Gastrocnemius medialis (tissue), 4 donors: Measurements from ENCODE around the gene FOCAD. TPM values are rescaled to one million over a fixed set of nuclear protein-coding genes. Genes with fewer than 3 reads are reported as not detected.
"Not testable (repeated sequence)": the region's sequence is repeated elsewhere in the genome, so short reads cannot be mapped to it uniquely, and the experiment has no call there.

Experiments
- ATAC-seq, 2 donors: fragments of 150-250 bp; one replicate each; pipeline ENCODE4 v1.9.1; 2016
- DNase-seq, 2 donors: peaks; one replicate each; pipeline ENCODE4 v3.0.0-alpha.2; 2019
- H3K27ac ChIP-seq, 4 donors: fragments of 200-600 bp; sonication (generic); 1 replicate in 1 of 4; 2 replicates in 3 of 4; pipeline ENCODE4 v1.5.1; 2016 to 2018; ENCODE audit warnings: mild to moderate bottlenecking in 2 of 4, moderate library complexity in 1 of 4
- H3K27me3 ChIP-seq, 3 donors: fragments of 200-600 bp; sonication (generic) in 2 of 3; 1 replicate in 1 of 3; 2 replicates in 2 of 3; pipeline versions ENCODE4 v1.5.1 to v1.6.0; 2016 to 2019; ENCODE audit warnings: mild to moderate bottlenecking in 1 of 3, moderate library complexity in 1 of 3
- H3K36me3 ChIP-seq, 2 donors: fragments of 200-600 bp; sonication (generic) in 1 of 2; one replicate each; pipeline ENCODE4 v1.5.1; 2017 to 2018
- H3K4me1 ChIP-seq, 2 donors: fragments of 200-600 bp; sonication (generic) in 1 of 2; one replicate each; pipeline ENCODE4 v1.5.1; 2016 to 2017; ENCODE audit warnings: mild to moderate bottlenecking in 2 of 2
- H3K4me3 ChIP-seq, 4 donors: fragments of 200-600 bp; sonication (generic) in 3 of 4; 1 replicate in 1 of 4; 2 replicates in 3 of 4; pipeline ENCODE4 v1.5.1; 2016 to 2019; ENCODE audit warnings: mild to moderate bottlenecking in 2 of 4
- H3K9me3 ChIP-seq, 3 donors: fragments of 200-600 bp; sonication (generic) in 2 of 3; 1 replicate in 1 of 3; 2 replicates in 2 of 3; pipeline ENCODE4 v1.5.1; 2016 to 2019
- CTCF ChIP-seq, 5 experiments: fragments of 450-650 bp in 3 of 5; fragments of 200-600 bp in 2 of 5; sonication (generic) in 2 of 5; IDR thresholded peaks in 4 of 5; conservative IDR thresholded peaks in 1 of 5; 1 replicate in 4 of 5; 2 replicates in 1 of 5; pipeline ENCODE4 v1.5.1; 2016 to 2019; ENCODE audit warnings: antibody characterized with exemption in 5 of 5, mild to moderate bottlenecking in 3 of 5, moderate library complexity in 3 of 5
- POLR2A ChIP-seq, 2 donors: fragments of 450-650 bp; IDR thresholded peaks; one replicate each; pipeline ENCODE4 v1.6.1; 2017; ENCODE audit warnings: antibody characterized with exemption in 2 of 2, mild to moderate bottlenecking in 2 of 2, moderate library complexity in 2 of 2
- in situ Hi-C, 4 donors: fragments of 200-750 bp; cut with MboI; loops; one replicate each; pipeline versions ENCODE4 v1.15.0 to v1.8.0; 2017; ENCODE audit warnings: low sequenced_read_pairs in 4 of 4
- intact Hi-C: fragments of 100-400 bp; cut with DNase I; formaldehyde crosslinking; loops from one replicate; pipeline ENCODE4 v1.15.1; 2023; ENCODE audit warnings: low total_unique reads
- total RNA-seq, 4 donors: library from RNA; depleted of rRNA; stranded (reverse); fragments of >200 nt; gene quantifications; one replicate each; pipeline versions ENCODE4 v1.1.0 to v1.2.3, GENCODE V29; 2016

Gene FOCAD
- total RNA-seq, 4 donors from 2014 or later, result 19.5 to 36.0 (median 28.6) TPM

DNA sequence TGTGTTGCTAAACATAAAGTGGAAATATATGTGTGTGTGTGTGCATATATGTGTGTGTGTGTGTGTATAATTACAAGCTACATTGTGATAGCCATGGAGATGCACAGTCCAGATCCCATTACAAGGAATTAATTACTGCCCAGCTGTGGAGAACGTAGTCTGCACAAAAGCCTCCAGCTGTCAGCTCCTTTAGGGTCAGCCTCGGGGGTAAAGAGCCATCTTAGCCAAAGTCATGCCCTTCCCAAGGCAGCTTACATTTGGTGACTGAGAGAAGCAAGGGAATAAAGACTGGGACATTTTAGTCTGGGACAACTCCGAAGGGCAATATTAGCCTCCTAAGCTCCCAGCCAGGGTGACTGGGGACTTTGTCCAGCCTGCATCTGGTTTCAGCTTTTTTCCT lies 21.9 kb upstream of the FOCAD start:
- DNase-seq, result no peak
- no peaks in the 10 kb centered on the region for H3K36me3 ChIP-seq
- H3K4me1 ChIP-seq, result no peaks in the 10 kb centered on the region
- in situ Hi-C loops (no loop called here), intact Hi-C loops (no loop called here)
- no peak for TF ChIP-seq CTCF (IDR thresholded peaks at IDR 0.05 in 4 of 5, conservative IDR thresholded peaks at IDR 0.05 in 1 of 5)
- no peak for TF ChIP-seq POLR2A (IDR thresholded peaks at IDR 0.05)
- no peak overlapping the region for H3K27ac ChIP-seq
- H3K27me3 ChIP-seq, result no peaks in the 10 kb centered on the region
- H3K4me3 ChIP-seq, result no peak overlapping the region
- no peaks in the 10 kb centered on the region for H3K9me3 ChIP-seq
- no peak for ATAC-seq

- in situ Hi-C loops (no loop called here), intact Hi-C loops (no loop called here)
- ATAC-seq, result no peak
- H3K27ac ChIP-seq, result no peak overlapping the region
- no peaks in the 10 kb centered on the region for H3K9me3 ChIP-seq
- no peaks in the 10 kb centered on the region for H3K27me3 ChIP-seq
- H3K36me3 ChIP-seq, result no peaks in the 10 kb centered on the region
- no peak for DNase-seq
- TF ChIP-seq POLR2A (IDR thresholded peaks at IDR 0.05) (no peak), CTCF (IDR thresholded peaks at IDR 0.05 in 4 of 5, conservative IDR thresholded peaks at IDR 0.05 in 1 of 5) (no peak)
- no peak overlapping the region for H3K4me3 ChIP-seq
- H3K4me1 ChIP-seq, result no peaks in the 10 kb centered on the region
These were observed 20.9 kb upstream of the FOCAD start for GRCh38 chr9:20663133-20663532.

DNA sequence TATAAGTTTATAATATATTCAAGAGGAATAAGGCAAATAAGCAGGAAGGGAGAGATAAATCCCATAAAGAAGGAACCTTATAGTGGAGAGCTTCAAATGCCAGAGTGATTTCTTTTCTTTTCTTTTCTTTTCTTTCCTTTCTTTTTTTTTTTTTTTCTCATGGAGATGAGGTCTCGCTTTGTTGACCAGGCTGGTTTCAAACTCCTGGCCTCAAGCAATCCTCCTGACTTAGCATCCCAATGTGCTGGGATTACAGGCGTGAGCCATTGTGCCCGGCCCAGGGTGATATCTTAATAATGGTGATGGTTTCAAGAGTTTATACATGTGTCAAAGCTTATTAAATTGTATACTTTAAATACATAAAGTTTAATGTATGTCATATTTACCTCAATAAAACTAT lies 19.6 kb upstream of the FOCAD start:
- in situ Hi-C loops, result no loop called here
- intact Hi-C loops, result no loop called here
- Histone ChIP-seq H3K27me3 (no peaks in the 10 kb centered on the region), H3K36me3 (no peaks in the 10 kb centered on the region), H3K4me3 (no peak overlapping the region), H3K27ac (no peak overlapping the region), H3K9me3 (no peaks in the 10 kb centered on the region), H3K4me1 (no peaks in the 10 kb centered on the region)
- DNase-seq (no peak), ATAC-seq (no peak)
- no peak for TF ChIP-seq POLR2A (IDR thresholded peaks at IDR 0.05)
- TF ChIP-seq CTCF (IDR thresholded peaks at IDR 0.05 in 4 of 5, conservative IDR thresholded peaks at IDR 0.05 in 1 of 5), result no peak

- DNase-seq (no peak), ATAC-seq (no peak)
- no peak overlapping the region for H3K4me3 ChIP-seq
- H3K27ac ChIP-seq, result no peak overlapping the region
- in situ Hi-C loops, result no loop called here
- H3K36me3 ChIP-seq, result no peaks in the 10 kb centered on the region
- no peaks in the 10 kb centered on the region for H3K9me3 ChIP-seq
- no peaks in the 10 kb centered on the region for H3K4me1 ChIP-seq
- no peaks in the 10 kb centered on the region for H3K27me3 ChIP-seq
- no peak for TF ChIP-seq CTCF (IDR thresholded peaks at IDR 0.05 in 4 of 5, conservative IDR thresholded peaks at IDR 0.05 in 1 of 5)
- TF ChIP-seq POLR2A (IDR thresholded peaks at IDR 0.05), result no peak
- intact Hi-C loops, result no loop called here
These were observed 13.7 kb upstream of the FOCAD start for GRCh38 chr9:20670395-20670794.

- DNase-seq, result no peak
- H3K9me3 ChIP-seq, result no peaks in the 10 kb centered on the region
- ATAC-seq, result no peak
- no peak overlapping the region for H3K27ac ChIP-seq
- no peaks in the 10 kb centered on the region for H3K4me1 ChIP-seq
- no peak overlapping the region for H3K4me3 ChIP-seq
- no peaks in the 10 kb centered on the region for H3K27me3 ChIP-seq
- no peaks in the 10 kb centered on the region for H3K36me3 ChIP-seq
- TF ChIP-seq POLR2A (IDR thresholded peaks at IDR 0.05), result no peak
- TF ChIP-seq CTCF (IDR thresholded peaks at IDR 0.05 in 4 of 5, conservative IDR thresholded peaks at IDR 0.05 in 1 of 5), result no peak
- in situ Hi-C loops, result no loop called here
- intact Hi-C loops, result no loop called here
These were observed 12.4 kb upstream of the FOCAD start for GRCh38 chr9:20671635-20672034.

- ATAC-seq, DNase-seq, H3K9me3 ChIP-seq, intact Hi-C loops, in situ Hi-C loops, H3K27ac ChIP-seq, H3K4me1 ChIP-seq, H3K4me3 ChIP-seq, H3K36me3 ChIP-seq, H3K27me3 ChIP-seq: not testable (repeated sequence)
These were observed 10.5 kb upstream of the FOCAD start for GRCh38 chr9:20673537-20673936.
